RCC 7860 (cell line): ENCODE measurements around the gene CHKA.

Source experiments
- DNase-seq: peaks from one replicate; pipeline ENCODE4 v3.0.0-alpha.2; 2015; ENCODE audit warnings: low spot score
- FAIRE-seq: peaks from 2 replicates; lab custom pipeline; 2012; peaks lifted over from hg19 to GRCh38; lab: Jason Lieb, UNC

CHKA gene

GRCh38 chr11:68049509-68050370 is 71.4 kb downstream of the CHKA start:
- DNase-seq: no peak

GRCh38 chr11:68048681-68049508 is 72.3 kb downstream of the CHKA start:
- DNase-seq: no peak
- no peak for FAIRE-seq

More at GRCh38 chr11:68049509-68050370, 71.4 kb downstream of the CHKA start:
- FAIRE-seq: no peak

GRCh38 chr11:68047437-68048290 is 73.5 kb downstream of the CHKA start:
- FAIRE-seq (no peak), DNase-seq (no peak)

DNA sequence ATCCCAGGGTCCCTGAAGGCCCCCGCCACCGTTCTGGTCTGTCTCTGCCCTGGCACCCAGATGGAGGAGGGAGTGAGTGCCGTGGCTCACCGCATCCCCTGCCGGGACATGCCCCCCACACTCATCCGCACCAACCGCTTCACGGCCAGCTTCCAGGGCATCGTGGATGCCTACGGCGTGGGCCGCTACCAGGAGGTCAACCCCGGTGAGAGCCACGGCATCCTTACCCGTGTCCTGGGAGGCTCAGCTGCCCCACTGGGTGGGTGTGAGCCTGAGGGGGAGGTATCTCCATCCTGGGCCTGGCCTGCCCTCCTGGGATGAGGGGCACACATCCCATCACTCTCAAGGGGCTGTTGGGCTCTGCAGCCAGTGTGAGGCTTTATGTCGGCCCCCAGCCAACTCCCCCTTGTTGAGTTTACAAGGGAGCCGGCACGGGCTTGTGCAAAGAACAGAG is 76.3 kb downstream of the CHKA start:
- DNase-seq: no peak
- FAIRE-seq: no peak

DNA sequence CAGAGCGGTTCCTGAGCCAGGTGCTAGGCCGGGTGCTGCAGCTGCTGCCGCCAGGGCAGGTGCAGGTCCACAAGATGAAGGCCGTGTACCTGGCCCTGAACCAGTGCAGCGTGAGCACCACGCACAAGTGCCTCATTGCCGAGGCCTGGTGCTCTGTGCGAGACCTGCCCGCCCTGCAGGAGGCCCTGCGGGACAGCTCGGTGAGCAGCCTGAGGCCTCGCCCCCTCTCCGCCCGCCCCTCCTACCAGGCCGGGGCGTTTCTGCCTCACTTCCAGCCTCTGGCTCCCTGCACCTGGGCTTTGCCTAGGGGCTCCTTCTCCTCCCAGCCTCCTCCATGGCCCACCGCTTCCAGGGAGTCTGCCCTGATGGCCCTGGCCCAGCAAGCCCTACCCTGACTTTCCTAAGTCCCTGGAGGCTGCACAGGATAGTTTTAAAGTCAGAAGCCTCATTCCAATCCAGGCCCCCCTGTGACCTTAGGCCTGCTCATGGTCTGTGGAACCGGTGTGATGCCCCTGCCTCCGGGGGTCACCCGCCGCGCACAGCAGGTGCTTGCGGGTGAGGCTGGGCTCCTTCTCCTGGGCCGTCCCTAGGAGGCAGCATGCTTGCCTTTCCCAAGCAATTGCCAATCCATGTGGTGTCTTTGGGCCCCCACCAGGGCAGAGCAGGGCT is 76.9 kb downstream of the CHKA start:
- DNase-seq (no peak), FAIRE-seq (no peak)

- no peak for DNase-seq
- no peak for FAIRE-seq
These were observed 77.6 kb downstream of the CHKA start for GRCh38 chr11:68043349-68044144.

GRCh38 chr11:68043029-68043348 is 78.2 kb downstream of the CHKA start:
- DNase-seq (no peak), FAIRE-seq (no peak)

DNA sequence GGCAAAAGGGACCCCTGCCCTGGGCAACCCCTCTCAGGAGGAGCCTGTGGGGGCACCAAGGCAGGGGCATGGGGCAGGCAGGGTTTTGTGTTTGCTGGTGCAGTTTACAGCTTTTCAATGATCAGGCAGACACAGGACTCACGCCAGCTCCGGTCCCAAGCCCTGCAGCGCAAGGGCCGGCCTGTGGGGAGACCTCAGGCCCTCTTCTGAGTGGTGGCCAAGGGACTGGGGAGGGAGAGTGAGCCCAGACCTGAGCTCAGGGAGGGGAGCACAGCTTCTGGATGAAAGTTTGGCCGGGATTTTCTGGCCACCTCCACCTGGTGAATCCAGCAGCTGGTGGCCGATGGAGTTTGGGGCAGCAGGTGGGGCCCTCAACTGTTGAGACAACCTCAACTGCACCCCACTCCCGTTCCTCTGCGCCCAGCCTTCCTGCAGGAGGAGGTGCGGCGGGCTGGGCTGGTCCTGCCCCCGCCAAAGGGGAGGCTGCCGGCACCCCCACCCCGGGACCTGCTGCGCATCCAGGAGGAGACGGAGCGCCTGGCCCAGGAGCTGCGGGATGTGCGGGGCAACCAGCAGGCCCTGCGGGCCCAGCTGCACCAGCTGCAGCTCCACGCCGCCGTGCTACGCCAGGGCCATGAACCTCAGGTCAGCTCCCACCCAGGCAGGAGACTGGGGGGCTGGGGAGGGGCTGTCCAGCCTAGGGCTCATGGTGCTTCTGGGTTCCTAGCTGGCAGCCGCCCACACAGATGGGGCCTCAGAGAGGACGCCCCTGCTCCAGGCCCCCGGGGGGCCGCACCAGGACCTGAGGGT is 78.8 kb downstream of the CHKA start:
- FAIRE-seq: no peak
- no peak for DNase-seq

DNA sequence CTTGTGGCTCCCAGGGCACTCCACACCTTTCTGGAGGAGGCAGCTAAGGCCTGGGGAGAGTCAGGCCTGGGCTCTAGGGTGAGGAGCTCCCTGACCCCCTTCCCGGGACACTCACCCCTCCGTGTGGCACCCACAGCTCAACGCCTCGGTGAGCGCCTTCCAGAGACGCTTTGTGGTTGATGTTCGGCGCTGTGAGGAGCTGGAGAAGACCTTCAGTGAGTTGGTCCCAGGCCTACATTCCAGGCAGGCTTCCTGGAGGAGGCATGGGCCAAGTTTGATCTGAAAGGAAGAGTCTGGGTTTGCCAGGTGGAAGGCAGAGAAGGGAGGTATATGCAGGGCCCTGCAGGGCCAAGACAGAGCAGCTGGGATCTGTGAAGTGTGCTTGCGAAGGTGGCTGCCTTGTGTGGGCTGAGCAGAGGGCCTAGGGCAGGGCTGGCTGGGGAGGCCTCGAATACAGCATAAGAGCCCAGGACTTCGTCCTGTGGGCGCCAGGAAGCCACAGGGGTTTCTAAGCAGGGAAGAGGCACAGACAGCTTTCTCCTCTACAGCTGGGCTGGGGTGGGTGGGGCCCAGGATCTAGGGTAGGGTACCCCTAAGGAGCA is 79.5 kb downstream of the CHKA start:
- no peak for FAIRE-seq
- no peak for DNase-seq

- no peak for DNase-seq
- FAIRE-seq: no peak
These were observed 80.1 kb downstream of the CHKA start for GRCh38 chr11:68040957-68041591.

DNA sequence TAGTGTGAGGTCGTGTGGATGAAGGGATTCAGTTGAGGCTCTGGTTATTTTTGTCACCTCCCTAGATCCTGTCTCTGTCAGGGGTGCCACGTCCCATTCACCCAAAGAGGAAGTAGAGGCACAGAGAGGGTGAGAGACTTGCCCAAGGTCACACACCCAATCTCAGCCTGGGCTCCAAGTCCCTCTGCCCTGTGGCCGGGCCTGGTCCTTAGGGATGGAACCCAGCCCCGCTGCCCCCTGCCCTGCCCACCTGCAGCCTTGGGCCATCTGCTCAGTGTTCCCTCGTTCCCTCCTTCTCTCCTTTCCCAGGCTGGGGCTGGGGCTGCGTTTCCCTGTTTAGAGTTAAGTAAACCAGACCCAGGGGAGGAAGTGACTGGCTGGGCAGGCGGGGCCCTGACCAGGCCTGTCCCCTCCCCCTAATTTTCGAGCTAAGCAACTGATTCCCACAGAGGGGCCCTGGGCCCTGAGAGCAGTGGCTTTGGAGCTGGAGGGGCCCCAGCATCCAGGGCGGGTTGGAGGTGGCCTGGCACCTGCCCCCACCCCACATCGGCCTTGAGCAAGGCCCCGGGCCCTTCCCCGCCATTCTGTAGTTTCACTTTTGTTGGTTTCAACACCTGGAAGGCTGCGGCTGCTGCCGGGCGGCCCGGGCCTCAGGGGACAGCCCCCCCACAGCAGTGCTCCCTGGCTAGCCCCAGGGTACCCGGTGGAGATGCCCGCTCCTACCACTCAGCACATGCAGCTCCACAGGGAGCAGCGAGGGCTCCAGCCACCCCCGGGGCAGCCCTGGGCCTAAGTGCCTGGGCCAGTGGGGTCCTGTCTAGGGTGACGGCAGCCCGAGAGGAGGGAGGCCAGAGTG is 80.9 kb downstream of the CHKA start:
- peak; percentile 19 for DNase-seq
- no peak for FAIRE-seq

DNA sequence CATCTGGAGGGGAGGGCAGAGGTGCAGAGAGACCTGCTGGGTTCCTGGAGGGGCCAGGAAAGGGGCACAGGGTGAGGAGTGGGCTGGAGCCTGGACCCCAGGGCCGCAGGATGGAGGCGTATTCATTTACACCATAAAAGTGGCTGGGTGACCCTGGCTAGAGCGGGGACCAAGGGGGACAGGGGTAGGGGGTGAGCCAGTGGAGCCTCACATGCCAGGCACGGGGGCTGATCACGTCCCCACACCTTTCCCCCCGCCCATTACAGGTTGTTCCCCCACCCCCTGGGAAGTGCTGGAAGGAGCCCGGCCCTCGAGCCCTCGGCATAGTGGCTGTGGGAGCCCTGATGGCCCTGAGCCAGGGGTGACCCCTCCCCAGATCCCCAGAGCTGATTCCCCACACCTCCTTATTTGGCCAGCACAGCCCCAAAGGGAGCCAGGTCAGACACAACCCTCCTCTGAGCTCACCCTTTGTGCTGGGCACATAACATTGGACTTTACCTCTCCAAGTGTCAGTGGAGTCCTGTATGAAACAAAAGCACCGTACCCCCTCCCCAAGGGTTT is 81.6 kb downstream of the CHKA start:
- FAIRE-seq: no peak
- no peak for DNase-seq

- FAIRE-seq (no peak), DNase-seq (peak; percentile 65)
These were observed 82.3 kb downstream of the CHKA start, which contains the start of gene TCIRG1 for GRCh38 chr11:68038718-68039525. Gene TCIRG1 (plus strand): TSS chr11:68039025. CDS start chr11:68041272, 2,247 bp downstream.

DNA sequence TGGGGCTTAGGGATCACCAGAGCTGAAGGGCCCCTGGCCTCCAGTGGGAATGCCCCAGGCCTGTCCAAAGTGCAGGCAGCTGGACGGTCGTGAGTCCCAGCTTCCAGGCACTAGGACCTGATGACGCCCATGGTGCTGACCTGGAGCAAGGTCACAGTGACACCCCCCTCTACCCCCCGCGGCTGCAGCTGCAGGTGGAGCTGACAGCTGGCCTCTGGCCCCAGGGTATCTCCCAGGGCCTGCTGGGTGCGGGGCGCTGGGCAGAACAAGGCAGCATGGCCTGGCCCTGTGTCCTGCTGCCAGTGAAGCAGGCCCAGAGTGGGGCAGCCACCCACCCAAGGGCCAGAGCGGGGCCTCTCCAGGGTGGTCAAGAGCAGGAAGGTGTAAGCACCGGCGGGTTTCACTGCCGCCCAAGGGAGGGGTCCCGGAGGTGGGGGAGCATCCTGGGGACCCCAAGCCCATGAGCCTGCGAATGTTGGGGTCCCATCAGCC is 82.9 kb downstream of the CHKA start:
- FAIRE-seq (no peak), DNase-seq (no peak)

DNA sequence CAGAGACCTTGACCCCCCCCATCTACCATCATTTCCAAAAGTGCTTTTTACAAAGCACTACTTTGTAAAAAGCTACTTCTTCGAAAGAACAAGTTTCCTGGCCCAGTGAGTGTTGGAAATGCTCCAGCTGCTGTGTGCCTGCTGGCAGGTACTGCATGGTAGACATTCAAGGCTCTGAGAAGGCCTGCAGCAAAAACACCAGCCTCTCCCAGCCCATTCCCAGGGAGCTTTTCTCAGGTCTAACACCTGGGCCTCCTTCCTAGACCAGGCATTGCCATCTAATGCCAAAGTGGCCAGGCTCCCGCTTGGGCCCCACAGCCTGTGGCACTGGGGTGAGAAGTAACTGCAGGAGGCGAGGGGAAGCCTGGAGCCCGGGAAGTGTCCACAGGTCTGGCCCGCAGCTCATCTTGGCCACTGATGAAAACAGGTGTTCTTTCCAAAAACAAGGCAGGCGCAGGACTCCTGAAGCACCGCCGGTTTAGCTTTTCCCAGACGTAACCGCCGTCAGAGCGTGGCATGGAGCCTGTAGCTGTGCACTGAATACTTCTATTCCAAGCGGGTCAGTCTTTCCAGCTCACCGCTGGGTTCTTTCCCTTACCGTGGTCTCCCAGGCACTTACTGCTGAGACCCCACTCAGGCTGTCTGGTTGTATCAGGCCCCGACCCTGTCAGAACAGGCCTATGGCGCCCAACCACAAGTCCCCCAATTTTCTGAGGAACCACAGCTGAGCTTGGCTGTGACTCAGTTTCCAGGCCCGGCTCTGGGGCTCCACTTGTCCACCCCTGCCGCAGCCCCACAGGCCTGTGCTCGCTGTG is 83.6 kb downstream of the CHKA start:
- FAIRE-seq (no peak), DNase-seq (no peak)
